MM.1S (cell line): ENCODE data around the gene LCLAT1.

Experiments used
- EZH2phosphoT487 ChIP-seq: fragments of 300-600 bp; sonication (generic); IDR thresholded peaks from 2 replicates; pipeline ENCODE4 v1.6.1; 2018; ENCODE audit warnings: antibody characterized with exemption, low read length
- TF ChIP-seq, protein P1 (sequence below): fragments of 300-600 bp; sonication (generic); IDR thresholded peaks from 2 replicates; pipeline ENCODE4 v1.5.1; 2016; ENCODE audit warnings: antibody characterized with exemption, low read length, mixed read lengths

DNA sequence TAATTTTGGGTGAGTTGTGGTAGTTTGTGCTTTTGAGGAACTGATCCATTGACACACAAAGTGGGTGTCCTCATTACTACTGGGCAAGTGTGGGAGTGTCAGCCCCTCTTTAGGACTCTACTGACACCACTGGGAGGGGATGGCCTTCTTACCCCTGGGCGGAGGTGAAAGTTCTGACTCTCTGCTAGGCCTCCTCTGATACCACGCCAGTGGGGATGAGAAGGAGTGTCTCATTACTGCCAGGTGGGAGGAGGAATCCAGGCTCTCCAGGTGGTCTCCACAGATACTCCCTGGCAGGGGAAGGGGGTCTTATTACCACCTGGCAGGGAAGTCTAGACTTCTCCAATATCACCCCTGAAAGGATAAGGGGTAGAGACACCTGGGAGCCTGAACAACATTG lies 9.1 kb downstream of the LCLAT1 start:
- no peak for TF ChIP-seq EZH2phosphoT487
- TF ChIP-seq, protein P1, sequence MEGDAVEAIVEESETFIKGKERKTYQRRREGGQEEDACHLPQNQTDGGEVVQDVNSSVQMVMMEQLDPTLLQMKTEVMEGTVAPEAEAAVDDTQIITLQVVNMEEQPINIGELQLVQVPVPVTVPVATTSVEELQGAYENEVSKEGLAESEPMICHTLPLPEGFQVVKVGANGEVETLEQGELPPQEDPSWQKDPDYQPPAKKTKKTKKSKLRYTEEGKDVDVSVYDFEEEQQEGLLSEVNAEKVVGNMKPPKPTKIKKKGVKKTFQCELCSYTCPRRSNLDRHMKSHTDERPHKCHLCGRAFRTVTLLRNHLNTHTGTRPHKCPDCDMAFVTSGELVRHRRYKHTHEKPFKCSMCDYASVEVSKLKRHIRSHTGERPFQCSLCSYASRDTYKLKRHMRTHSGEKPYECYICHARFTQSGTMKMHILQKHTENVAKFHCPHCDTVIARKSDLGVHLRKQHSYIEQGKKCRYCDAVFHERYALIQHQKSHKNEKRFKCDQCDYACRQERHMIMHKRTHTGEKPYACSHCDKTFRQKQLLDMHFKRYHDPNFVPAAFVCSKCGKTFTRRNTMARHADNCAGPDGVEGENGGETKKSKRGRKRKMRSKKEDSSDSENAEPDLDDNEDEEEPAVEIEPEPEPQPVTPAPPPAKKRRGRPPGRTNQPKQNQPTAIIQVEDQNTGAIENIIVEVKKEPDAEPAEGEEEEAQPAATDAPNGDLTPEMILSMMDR = no peak
